Activated gamma-delta T cell treated with anti-CD3 and anti-CD28 coated beads, Interleukin-2, amount 50 U/mL, for 16 hours (primary cell): ENCODE measurements around the gene SLC35F1.

Source experiments
- DNase-seq: peaks from one replicate; pipeline ENCODE4 v3.0.0-alpha.2; 2020; ENCODE audit warnings: low read depth

Gene SLC35F1

DNA sequence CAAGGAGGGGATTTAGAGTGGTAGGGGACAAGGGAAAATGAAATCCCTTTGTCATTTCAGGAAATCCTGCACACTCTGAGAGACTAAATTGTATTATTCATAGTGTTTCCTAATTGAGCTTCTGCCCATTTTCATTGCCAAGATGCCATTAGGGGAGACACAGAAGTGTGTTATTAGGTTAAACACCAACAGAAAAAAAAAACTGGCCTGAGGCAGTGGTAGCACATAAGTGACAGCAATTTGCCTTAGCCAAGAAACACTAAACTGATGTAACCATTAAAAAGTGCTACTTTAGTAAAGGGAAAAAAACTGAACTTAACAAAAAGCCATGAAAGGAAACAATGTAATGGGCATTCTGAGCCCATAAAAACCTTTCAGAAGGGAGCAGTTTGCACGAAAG is 370.6 kb downstream of the SLC35F1 start:
- DNase-seq = no peak

DNA sequence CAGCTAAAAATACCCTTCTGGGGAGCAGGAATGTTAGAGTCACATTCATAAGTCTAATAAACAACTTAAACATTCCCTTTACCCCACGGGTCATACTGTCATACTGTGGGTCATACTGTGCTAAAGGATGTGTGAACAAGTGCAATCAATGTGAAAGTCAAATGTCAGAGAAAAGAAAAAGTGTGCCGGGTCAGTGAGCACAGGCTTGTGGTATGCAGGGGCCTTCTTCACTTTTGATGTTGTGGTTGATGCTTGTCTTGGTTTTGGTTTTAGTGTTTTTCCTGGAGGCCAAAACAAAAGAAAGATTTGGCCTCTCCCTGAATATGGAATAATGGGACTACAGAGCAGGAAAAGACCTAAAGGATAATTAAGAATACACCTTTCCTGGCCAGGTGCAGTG is 373.1 kb downstream of the SLC35F1 start:
- DNase-seq = no peak

DNA sequence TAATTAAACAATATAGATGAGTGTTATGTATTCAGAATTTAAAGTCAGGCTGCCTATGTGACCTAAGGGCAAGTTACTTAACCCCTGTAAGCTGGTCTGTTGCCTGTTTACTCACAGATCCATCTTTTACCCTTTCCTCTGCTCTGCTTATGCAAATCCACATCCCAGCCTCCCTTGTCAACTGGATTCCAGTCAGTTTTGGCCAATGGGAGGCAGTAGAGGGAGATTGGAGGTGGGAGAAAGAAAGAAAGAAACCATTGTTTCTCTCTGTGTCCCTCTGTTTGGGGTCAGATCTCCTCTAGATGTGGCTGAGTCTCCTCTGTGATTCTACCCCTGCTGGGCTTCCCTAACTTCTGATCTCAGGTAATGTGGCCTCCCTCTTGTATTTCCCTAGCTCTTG is 374.2 kb downstream of the SLC35F1 start:
- DNase-seq = no peak

DNA sequence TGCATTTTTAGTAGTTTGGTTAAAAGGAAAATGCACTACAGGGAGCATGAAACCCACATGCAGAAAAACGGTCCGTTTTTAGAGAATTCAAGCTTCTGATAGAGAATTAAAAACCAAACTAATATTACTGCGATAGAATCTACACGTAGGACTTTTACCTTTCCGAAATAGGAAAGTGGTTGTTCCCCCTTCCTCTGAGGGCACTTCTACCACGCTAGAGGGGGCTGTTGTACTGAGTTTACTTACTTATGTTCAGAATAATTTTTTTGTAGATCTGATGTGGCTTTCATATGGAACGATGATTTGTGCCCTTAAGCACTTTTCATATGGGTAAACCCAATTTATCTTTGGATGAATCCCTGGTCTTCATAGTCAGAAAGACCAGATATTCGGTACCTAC is 376.7 kb downstream of the SLC35F1 start:
- DNase-seq = peak; percentile 30

DNA sequence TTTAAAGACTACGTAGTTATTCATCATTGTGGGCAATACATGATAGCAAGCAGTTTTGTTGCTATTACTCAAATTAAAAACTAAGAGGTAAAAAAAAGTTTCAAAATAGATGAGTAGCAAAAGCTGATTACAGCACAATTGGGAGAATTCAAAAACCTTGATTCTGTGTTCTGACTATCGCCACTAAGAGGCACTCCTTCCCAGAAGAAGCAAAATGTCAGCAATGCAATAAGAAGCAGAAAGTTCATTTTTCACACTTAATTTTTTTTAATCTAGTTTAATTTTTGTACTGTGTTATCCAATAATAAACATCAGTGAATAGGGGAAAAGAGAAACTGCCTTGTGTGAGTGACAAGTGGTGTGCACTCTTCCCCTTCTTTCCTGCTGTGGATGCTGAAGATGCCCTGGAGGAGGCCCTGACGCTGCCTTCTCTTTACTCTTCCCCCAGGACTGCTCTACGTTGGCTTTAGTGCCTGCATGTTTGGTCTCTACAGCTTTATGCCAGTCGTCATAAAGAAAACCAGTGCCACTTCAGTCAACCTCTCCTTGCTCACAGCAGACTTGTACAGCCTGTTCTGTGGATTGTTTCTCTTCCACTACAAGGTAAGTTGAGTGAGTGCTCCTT is 377.8 kb downstream of the SLC35F1 start:
- no peak for DNase-seq

DNA sequence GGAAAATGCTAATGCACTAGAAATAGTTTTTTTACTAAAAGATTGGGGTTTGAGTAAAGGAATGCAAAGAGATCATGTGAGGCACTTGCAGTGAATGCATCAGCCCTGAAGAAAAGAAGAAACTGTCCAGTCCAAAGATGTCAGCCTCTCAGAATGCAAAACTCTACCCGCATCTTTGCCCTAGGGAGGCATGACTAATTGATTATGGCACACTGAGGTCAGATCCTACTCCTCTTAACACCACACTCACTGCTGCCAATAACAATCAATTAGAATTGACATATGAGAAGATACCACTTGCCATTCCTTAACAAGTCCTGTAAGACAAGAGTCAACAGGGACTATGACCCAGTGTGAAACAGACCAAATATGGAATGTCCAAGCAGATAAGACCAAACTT is 378.7 kb downstream of the SLC35F1 start:
- DNase-seq = no peak

DNA sequence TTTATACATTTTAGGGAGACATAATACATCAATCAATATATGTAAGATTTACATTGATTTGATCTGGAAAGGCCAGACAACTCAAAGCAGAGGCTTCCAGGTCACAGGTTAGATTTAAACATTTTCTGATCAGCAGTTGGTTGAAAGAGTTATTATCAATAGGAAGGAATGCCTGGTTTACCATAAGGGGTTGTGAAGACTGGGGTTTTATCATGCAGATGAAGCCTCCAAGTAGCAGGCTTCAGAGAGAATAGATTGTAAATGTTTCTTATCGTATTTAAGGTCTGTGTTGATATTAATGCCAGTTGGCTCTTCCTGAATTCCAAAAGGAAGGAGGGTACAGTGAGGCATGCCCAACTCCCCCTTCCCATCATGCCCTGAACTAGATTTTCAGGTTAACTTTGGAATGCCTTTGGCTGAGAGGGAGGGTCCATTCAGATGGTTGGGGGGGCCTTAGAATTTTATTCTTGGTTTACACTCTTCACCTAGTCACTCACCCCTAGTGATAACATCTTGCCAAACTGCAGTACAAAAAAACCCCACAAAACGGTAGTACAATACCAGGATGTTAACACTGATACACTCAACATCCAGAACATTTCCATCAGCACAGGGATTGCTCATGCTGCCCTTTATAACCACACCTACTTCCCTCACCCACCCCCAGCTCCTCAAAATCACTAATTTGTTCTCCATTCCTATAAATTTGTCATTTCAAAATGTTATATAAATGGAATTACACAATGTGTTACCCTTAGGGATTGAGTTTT is 381.5 kb downstream of the SLC35F1 start:
- no peak for DNase-seq

DNA sequence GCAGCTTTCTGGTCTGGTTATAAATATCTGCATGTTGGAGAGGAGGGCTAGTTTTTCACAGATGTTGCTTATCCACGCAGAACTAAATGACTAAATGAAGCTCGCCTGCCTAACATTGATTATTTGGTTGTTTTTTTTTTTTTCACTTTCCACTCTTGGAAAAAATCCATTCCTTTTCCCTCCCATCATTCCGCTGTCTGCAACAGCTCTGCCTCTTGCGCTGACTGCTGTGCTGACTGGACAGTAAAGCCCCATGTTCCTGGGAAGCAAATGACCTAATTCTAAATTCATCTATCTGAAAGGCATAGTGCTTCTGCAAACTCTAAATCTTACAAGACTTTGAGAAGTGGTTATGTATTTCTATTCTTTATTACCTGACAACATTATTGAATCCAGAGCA is 385.5 kb downstream of the SLC35F1 start:
- no peak for DNase-seq

DNA sequence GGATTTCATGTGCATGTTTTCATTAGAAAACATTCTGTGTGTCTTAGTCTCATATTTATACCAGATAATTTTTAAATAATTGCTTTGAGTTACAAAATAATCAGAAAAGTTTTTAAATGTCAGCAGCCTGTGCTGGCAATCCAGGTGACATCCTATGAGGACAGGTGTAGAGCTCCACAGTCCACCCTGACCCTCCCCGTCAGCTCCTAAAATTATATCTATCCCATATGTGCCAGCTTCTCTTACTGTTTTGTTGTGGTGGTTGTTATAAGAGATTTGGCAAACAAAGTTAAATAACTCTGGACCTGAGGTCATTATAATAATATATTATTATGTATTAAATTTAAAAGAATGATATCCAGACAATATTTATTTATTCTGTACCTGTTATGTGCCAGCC is 387.8 kb downstream of the SLC35F1 start:
- DNase-seq = no peak

DNA sequence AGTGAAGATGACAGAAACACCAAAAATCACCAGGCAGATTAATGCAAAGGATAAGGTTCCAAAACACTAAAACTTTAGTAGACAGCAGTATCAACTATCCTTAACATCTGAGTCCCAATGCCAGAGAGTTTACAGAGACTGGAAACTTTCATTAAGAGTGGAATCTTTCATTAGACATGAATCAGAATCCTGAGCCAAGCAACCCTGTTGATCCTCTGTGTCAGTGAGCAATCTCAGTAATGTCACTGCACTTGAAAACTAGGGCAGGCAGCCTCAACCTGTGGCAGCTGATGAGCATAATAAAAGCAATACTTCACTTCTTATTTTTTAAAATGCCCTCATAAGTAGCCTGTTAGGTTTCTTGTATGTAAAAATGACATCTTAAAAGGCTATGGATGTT is 388.3 kb downstream of the SLC35F1 start:
- DNase-seq = no peak

DNA sequence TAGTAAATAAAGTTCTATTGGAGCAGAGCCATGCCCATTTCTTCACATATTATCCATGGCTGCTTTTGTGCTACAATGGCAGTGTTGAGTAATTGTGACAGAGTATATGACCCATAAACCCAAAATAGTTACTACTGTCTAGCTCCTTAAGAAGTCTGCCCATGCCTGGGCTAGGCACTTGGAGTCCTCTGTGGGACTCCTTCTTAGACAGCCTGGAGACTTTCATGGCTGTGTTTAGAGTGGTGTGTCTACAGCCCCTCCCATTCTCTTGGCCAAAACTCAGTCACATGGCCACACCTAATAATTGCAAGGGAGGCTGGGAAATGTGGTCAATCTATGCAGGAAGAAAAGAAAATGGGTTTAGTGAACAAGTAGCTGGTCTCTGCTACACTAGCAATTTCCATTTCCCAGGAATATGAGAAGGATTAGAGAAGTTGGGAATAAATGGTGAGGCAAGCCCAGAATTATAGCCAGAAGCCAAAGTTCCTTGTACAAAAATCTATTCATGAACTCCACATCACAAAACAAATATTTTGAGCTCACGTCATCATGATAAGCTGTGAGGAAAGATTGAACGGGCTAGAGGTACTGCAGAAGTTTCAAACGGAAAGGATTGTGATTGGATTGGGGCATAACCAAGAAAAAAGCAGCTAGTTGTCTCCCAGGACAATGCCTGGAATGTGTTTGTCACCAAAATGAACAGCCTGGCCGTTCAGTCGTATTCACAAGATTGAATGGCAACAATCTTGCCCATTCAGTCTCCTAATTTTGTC is 389.3 kb downstream of the SLC35F1 start:
- no peak for DNase-seq

DNA sequence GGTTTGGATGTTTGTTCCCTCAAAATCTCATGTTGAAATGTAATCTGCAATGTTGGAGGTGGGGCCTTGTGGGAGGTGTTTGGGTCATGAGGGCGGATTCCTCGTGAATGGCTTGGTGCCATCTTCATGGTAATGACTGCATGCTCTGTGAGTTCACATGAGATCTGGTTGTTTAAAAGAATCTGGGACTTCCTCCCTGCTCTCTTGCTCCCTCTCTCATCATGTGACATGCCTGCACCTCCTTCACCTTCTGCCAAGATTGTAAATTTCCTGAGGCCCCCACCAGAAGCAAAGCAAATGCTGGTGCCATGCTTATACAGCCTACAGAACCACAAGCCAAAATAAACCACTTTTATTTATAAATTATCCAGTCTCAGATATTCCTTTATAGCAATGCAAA is 390.8 kb downstream of the SLC35F1 start:
- no peak for DNase-seq

DNA sequence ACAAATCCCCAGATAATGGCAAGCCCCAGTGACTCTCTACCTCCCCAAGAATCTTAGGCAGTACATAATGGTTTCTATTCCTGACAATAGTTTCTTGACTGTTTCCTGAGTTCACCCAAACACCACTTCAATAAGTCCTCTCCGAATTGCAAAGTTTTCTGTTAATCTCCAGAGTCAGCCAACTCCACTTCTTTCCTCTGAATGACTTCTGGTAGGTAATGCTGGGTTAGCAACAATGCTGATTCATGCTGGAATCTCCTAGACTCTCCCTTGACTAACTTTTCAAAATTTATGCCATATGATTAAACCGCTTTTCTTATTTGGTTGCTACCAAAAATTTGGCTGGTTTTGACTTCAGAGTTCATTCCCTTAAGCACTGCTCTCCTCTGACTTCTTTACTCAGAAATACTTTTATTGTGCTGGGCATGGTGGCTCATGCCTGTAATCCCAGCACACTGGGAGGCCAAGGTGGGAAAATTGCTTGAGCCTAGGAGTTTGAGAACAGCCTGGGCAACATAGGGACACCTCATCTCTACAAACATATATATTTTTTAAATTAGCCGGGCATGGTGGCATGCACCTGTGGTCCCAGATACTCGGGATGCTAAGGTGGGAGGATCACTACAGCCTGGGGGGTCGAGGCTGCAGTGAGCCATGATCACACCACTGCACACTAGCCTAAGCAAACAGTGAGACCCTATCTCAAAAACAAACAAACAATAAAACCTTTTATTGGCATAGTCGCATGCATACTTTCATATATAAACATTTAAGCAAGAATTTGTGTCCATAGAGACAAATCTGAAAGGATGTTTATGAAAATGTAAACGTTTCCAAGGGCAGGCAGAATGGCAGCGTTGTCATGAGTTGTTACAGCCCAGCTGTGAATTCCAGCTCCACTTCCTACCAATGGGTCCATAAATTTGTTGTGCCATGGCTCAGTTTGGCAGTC is 391.7 kb downstream of the SLC35F1 start:
- DNase-seq = no peak

DNA sequence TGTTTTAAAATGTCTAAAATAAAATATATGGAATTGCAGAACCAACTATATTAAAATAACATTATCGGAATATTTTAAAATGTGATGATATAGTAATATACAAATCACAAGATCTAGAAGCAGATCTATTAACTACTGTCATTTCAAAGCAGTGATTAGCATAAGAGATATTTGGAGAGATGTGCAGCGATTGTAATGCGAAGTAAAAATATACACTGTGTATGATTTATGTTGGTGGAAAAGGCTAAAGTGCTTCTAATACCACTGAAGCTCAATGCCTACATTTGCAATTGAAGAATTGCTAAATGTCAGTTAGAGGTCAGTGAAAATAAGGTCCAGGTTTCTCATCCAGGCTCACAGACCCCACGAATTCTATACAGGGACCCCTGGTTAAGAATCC is 392.4 kb downstream of the SLC35F1 start:
- no peak for DNase-seq

DNA sequence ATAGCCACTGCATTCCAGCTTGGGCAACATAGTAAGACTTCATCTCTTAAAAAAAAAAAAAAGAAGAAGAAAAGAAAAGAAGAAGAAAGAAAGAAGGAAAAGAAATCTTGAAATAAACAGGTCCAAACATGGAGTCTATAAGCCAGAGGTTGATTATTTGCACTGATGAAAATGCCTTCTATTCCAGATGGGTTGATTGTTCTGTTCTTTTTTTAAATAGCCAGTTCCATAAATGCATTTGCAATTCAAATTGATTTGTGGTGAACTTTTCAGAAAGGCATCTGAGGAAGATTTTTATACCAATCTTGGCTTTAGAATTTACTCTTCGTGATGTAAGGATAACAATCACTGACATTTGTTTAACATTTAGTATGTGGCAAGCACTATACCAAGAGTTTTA is 397.3 kb downstream of the SLC35F1 start:
- DNase-seq = no peak

DNA sequence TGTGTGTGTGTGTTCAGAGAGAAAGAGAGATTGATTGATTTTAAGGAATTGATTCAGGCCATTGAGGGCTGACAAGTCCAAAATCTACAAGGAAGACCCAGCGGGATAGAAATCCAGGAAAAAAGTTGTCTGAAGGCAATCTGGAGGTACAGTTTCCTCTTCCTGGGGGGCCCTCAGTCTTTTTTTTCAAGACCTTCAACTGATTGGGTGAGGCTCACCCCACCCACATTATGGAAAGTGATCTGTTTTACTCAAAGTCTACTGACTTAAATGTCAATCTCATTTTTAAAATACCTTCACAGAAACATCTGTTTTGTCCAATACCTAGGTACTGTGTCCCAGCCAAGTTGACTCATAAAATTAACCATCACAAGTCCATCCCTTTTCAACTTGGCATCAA is 398.0 kb downstream of the SLC35F1 start:
- no peak for DNase-seq

DNA sequence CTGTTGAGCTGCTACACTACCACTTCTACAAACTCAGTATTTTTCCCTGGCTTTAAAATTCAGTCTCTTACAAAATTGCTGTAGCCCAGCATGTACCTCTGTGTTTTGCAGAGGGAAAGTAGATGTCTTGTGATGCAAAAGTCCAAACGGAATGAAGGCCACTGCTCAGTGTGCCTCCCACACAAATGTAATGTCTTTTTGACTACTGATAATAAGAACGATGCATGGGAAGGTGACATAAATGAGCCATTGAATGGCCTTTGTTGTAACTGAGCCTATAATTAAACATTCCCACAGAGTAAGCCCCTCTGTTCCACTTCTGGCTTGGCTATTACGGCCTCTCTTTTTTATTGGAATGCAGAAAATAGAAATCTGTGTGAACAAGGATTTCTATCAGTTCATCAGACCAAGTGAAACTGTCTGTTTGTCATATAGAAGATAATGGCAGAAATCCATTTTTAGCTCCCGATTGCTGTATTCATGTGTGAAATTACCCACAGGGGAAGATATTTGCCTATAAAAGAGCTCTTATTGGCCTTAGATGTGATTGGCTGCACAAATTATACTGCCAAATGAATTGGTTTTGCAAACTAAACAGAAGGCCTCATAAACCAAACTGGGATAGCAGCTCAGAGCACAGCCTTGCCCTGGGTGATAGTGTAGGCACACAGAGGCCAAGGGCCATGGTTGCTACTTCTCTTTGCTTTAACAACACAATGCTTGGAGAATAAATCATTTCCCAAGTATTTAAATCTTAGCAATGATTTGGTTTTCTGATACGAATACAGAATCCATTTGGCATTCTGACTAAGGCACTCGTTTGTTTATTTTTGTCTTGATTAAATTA is 399.6 kb downstream of the SLC35F1 start:
- no peak for DNase-seq

DNA sequence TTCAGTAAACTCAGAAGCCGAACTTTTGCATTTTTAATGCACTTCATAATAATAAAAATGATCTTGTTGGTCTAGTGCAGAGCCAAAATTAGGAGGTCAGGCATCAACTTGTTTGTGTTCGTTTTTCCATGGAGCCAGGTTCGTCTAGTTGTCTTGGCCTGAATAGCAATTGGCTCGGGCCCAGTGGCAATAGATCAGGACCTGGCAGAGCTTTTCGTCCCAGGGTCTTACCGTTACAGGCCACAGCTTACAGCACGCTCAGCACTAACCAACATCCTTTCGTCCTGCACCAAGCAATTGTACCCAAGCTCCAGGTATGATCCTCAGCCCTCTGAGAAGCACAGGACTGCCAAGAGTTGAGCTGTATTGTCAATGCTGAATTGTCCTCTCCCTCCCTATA is 400.5 kb downstream of the SLC35F1 start:
- no peak for DNase-seq

DNA sequence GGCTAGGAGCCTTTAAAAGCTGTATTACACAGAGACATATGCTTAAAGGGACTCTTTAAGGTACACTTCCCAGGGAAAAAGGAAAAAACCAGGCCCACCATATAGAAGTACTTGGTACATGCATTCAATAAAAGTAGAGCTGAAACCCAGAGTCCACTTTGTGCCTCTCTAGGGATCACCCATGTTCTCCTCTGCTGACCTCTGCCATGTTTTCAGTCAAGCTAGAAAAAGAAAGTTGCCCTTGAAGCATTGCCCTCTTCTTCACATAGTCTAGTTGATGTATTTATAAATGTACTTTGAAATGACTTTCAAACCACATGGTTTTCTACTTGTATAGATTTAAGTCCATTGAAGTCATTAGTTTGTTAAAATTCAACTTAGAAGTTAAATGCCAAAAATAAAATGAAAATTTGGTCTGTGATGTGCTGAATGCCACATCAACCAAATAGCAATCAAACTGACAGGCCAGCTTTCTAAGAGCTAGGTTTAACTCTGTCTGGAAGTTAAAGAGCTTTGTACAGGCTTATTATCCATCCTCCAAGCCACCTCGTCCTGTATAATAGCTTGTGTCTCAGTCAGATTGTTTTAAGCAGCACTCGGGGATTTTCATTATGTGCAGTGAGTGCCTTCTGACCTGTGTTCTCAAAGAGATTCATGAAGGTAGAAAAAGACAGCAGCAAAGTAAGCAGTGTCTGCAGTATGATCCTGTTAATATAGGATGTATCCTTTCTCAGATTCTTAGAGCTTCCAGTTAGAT is 402.5 kb downstream of the SLC35F1 start:
- no peak for DNase-seq

DNA sequence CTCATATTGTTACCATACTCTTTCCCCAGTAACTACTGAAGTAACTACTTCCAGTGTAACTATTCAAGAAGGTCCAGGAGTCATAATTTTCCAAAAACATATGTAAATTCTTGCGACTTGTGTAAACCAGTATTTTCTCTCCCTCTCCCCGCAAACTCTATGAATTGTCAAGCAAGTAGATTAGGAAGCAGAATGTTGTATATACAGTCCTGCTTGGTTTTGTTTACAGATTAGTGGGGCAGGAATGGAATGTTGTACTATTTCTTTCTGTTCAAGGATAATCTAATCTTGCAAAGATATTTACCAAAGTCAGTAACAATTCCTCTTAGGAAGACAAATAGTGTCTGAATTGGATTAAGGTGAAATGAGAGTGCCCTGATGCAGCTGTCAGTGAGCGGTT is 406.1 kb downstream of the SLC35F1 start:
- no peak for DNase-seq
